ENCODE results near the gene CNGA2. TPM values are rescaled to one million over a fixed set of nuclear protein-coding genes. Genes with fewer than 3 reads are reported as not detected.
A peak's percentile ranks its signal among the peaks of the same experiment; 100 is the strongest.

The CNGA2 gene
- total and polyA plus RNA-seq, 4 donors = not detected

DNA sequence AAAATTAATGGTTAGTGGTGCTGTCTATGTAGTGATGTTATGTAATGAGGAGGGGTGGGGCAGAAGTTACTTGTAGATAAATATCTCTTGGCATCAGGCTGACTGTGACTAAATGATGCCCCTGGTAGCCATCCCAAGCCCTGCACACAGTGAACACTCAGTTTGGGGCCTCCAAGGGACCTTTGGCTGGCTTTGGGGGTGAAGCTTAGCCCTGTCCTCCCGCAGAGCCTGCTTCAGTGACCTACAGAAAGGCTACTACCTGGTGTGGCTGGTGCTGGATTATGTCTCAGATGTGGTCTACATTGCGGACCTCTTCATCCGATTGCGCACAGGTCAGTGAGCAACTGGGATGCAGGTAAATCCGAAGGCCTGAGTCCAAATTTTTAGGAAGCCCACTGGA lies 7.8 kb downstream of the CNGA2 start:
- H3K36me3 ChIP-seq (ENCODE audit: control insufficient read depth, insufficient read depth, low read length) = no peaks in the 10 kb centered on the region
- H3K4me1 ChIP-seq (ENCODE audit: control insufficient read depth, insufficient read depth, low read length) = no peaks in the 10 kb centered on the region
- WGBS (ENCODE audit: insufficient coverage) = 90% methylated on average over 4 of the region's 5 CpGs

DNA sequence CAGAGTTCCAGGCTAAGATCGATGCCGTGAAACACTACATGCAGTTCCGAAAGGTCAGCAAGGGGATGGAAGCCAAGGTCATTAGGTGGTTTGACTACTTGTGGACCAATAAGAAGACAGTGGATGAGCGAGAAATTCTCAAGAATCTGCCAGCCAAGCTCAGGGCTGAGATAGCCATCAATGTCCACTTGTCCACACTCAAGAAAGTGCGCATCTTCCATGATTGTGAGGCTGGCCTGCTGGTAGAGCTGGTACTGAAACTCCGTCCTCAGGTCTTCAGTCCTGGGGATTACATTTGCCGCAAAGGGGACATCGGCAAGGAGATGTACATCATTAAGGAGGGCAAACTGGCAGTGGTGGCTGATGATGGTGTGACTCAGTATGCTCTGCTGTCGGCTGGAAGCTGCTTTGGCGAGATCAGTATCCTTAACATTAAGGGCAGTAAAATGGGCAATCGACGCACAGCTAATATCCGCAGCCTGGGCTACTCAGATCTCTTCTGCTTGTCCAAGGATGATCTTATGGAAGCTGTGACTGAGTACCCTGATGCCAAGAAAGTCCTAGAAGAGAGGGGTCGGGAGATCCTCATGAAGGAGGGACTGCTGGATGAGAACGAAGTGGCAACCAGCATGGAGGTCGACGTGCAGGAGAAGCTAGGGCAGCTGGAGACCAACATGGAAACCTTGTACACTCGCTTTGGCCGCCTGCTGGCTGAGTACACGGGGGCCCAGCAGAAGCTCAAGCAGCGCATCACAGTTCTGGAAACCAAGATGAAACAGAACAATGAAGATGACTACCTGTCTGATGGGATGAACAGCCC lies 9.3 kb downstream of the CNGA2 start:
- no peaks in the 10 kb centered on the region for H3K4me1 ChIP-seq (ENCODE audit: control insufficient read depth, insufficient read depth, low read length)
- H3K9me3 ChIP-seq (ENCODE audit: control insufficient read depth, insufficient read depth, low read length) = peaks cover 1% of the 10 kb centered on the region
- no peaks in the 10 kb centered on the region for H3K27me3 ChIP-seq (ENCODE audit: control insufficient read depth, insufficient read depth, low read length)
- no peak overlapping the region for H3K27ac ChIP-seq (ENCODE audit: low read depth, low read length)
- H3K4me3 ChIP-seq (ENCODE audit: low read depth, low read length) = no peak overlapping the region
- no peak for DNase-seq (ENCODE audit: low read depth in 4 of 6, low spot score in 6 of 6)
- no peaks in the 10 kb centered on the region for H3K36me3 ChIP-seq (ENCODE audit: control insufficient read depth, insufficient read depth, low read length)
- 86% methylated on average over 21 of the region's 21 CpGs for WGBS (ENCODE audit: insufficient coverage)

More for the DNA sequence above, 7.8 kb downstream of the CNGA2 start:
- H3K27me3 ChIP-seq (ENCODE audit: control insufficient read depth, insufficient read depth, low read length) = no peaks in the 10 kb centered on the region
- H3K4me3 ChIP-seq (ENCODE audit: low read depth, low read length) = no peak overlapping the region
- no peak for DNase-seq (ENCODE audit: low read depth in 4 of 6, low spot score in 6 of 6)
- H3K27ac ChIP-seq (ENCODE audit: low read depth, low read length) = no peak overlapping the region
- peaks cover 1% of the 10 kb centered on the region for H3K9me3 ChIP-seq (ENCODE audit: control insufficient read depth, insufficient read depth, low read length)

DNA sequence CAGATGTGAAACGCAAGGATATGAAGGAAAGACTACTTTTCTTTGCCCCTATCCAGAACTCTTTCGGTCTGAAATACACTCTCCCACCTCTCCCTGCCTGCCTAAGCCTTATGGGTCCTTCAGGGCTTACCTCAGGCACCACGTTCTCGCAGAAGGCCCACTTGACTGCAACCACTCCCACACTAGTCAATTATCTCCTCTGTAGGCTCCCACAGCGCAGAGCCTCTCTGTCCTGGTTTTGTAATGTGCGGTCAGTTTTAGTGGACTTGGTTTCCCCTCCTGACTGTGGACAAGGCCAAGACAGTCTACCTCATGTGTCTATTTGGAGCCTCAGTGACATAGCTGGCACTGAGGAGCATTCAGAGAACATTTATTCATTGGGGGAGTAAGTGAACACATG lies 11.1 kb downstream of the CNGA2 start:
- Histone ChIP-seq H3K36me3 (ENCODE audit: control insufficient read depth, insufficient read depth, low read length) (no peaks in the 10 kb centered on the region), H3K27me3 (ENCODE audit: control insufficient read depth, insufficient read depth, low read length) (no peaks in the 10 kb centered on the region), H3K4me3 (ENCODE audit: low read depth, low read length) (no peak overlapping the region), H3K9me3 (ENCODE audit: control insufficient read depth, insufficient read depth, low read length) (peaks cover 1% of the 10 kb centered on the region), H3K4me1 (ENCODE audit: control insufficient read depth, insufficient read depth, low read length) (peaks cover 9% of the 10 kb centered on the region), H3K27ac (ENCODE audit: low read depth, low read length) (no peak overlapping the region)
- no peak for DNase-seq (ENCODE audit: low read depth in 4 of 6, low spot score in 6 of 6)
- 63% methylated on average over 3 of the region's 6 CpGs for WGBS (ENCODE audit: insufficient coverage)

DNA sequence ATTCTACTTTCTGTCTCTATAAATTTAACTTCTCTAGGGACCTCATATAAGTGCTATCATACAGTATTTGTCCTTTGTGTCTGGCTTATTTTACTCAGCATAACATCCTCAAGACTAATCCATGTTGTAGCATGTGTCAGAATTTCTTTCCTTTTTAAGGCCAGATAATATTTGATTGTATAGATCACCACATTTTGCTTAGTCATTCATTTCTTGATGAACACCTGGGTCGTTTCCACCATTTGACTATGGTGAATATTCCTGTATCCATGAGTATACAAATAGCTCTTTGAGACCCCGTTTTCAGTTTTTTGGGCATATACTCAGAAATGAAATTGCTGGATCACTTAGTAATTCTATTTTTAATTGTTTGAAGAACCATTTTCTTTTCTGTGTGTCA lies 12.0 kb downstream of the CNGA2 start:
- Histone ChIP-seq H3K4me1 (ENCODE audit: control insufficient read depth, insufficient read depth, low read length) (peaks cover 9% of the 10 kb centered on the region), H3K27me3 (ENCODE audit: control insufficient read depth, insufficient read depth, low read length) (no peaks in the 10 kb centered on the region), H3K27ac (ENCODE audit: low read depth, low read length) (no peak overlapping the region), H3K36me3 (ENCODE audit: control insufficient read depth, insufficient read depth, low read length) (no peaks in the 10 kb centered on the region), H3K4me3 (ENCODE audit: low read depth, low read length) (no peak overlapping the region), H3K9me3 (ENCODE audit: control insufficient read depth, insufficient read depth, low read length) (peaks cover 1% of the 10 kb centered on the region)
- no CpG with 5 or more reads among the region's 2 CpGs for WGBS (ENCODE audit: insufficient coverage)
- DNase-seq (ENCODE audit: low read depth in 4 of 6, low spot score in 6 of 6) = no peak

DNA sequence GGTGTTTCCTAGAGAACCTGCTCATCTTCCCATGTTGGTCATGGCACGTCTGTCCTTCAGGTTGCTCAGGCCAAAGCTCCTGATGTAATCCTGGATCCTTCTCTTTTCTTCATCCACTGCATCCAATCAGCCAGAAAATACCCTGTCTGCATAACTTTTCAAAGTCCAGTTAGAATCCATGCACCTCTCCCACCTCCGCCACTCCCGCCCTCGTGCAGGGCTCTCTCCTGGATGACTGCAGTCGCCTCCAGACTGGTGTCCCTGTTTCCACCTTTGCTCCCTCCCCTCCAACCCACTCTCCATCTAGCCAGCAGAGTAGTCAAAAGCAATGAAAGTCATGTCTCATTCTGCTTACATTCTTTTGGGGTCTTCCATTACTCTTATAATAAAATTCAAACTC lies 16.0 kb downstream of the CNGA2 start:
- Histone ChIP-seq H3K4me1 (ENCODE audit: control insufficient read depth, insufficient read depth, low read length) (peaks cover 24% of the 10 kb centered on the region), H3K4me3 (ENCODE audit: low read depth, low read length) (no peak overlapping the region), H3K9me3 (ENCODE audit: control insufficient read depth, insufficient read depth, low read length) (no peaks in the 10 kb centered on the region), H3K27ac (ENCODE audit: low read depth, low read length) (no peak overlapping the region), H3K36me3 (ENCODE audit: control insufficient read depth, insufficient read depth, low read length) (no peaks in the 10 kb centered on the region), H3K27me3 (ENCODE audit: control insufficient read depth, insufficient read depth, low read length) (peaks cover 2% of the 10 kb centered on the region)
- DNase-seq (ENCODE audit: low read depth in 4 of 6, low spot score in 6 of 6) = no peak
- WGBS (ENCODE audit: insufficient coverage) = 91% methylated on average over 5 of the region's 5 CpGs

DNA sequence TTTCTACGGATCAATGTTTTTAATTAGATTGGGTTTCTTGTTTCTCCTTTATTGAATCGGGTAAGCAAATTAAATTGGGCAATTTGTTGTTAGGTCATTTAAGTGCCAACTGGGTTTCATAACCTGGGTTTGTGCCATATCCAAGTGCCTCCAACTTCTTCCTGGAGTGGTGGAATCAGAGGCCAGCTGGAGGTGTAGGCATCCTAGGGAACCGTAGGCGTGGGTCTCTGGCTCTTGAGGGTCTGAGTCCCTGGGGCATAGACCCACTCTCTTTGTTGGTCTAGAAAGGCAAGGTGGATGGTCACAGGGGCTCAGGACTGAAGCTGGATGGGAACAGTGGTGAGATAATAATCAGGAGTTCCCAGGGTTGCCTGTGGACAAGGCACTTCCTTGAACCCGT lies 18.3 kb downstream of the CNGA2 start:
- Histone ChIP-seq H3K4me3 (ENCODE audit: low read depth, low read length) (no peak overlapping the region), H3K4me1 (ENCODE audit: control insufficient read depth, insufficient read depth, low read length) (peaks cover 24% of the 10 kb centered on the region), H3K9me3 (ENCODE audit: control insufficient read depth, insufficient read depth, low read length) (no peaks in the 10 kb centered on the region), H3K27me3 (ENCODE audit: control insufficient read depth, insufficient read depth, low read length) (peaks cover 2% of the 10 kb centered on the region), H3K36me3 (ENCODE audit: control insufficient read depth, insufficient read depth, low read length) (no peaks in the 10 kb centered on the region), H3K27ac (ENCODE audit: low read depth, low read length) (no peak overlapping the region)
- WGBS (ENCODE audit: insufficient coverage) = 75% methylated on average over 4 of the region's 5 CpGs
- DNase-seq (ENCODE audit: low read depth in 4 of 6, low spot score in 6 of 6) = no peak

DNA sequence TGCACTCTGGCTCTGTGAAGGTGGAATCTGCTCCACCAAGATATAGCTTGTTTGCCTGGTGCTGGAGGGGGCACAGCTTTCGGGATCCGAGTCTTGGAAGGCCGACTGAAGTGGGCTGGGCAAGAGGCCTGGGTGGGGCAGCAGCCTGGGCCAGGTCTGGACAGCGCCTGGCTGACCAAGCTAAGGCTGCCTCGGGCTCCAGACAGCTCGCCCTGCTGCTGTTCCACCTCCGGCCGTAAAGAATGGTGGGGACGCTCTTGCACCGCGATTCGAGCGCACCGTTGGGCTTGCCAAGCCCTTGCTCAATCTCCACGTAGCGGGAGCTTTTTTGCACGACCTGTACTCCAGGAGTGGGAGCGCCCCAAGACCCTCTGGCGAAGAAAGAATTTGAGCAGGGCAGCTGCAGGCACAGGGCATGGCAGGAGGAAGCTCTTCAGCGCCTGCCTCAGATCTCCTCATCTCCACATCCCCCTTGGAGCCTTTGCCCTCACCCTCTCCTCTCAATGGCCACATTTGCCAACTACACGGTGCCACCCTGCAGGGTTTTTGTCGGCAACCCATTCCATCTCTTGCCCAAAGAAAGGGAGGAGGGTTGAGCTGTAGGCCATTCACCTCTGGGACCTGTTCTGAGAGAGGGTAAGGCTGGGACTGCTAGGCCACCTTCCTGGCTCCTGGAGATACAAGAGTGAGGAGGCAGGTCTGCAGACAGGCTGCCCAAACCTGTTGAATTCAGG lies 18.9 kb downstream of the CNGA2 start:
- 16% methylated on average over 22 of the region's 22 CpGs for WGBS (ENCODE audit: insufficient coverage)
- DNase-seq (ENCODE audit: low read depth in 4 of 6, low spot score in 6 of 6) = peak in 3 of 6 donors; percentile 38 to 83 (median 76)
- Histone ChIP-seq H3K27ac (ENCODE audit: low read depth, low read length) (no peak overlapping the region), H3K9me3 (ENCODE audit: control insufficient read depth, insufficient read depth, low read length) (no peaks in the 10 kb centered on the region), H3K4me3 (ENCODE audit: low read depth, low read length) (no peak overlapping the region), H3K27me3 (ENCODE audit: control insufficient read depth, insufficient read depth, low read length) (peaks cover 2% of the 10 kb centered on the region), H3K4me1 (ENCODE audit: control insufficient read depth, insufficient read depth, low read length) (peaks cover 24% of the 10 kb centered on the region), H3K36me3 (ENCODE audit: control insufficient read depth, insufficient read depth, low read length) (no peaks in the 10 kb centered on the region)

DNA sequence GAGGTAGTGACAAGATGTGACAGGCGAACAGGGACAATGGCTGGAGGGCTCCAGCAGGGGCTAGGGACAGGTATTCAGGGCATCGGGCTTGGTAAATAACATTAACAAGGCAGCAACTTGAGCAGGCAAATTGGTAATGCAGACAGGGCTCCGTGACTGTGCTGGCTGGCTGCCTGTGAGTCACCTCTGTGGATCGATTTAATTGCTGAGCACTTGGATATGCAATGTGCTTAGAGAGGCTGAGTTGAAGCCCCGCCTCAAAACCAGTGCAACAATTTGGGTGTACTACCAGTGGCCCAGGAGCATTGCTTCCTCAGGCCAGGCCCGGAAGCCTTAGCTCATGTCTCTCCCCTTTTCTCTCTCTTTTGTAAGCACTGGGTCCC lies 19.5 kb downstream of the CNGA2 start:
- Histone ChIP-seq H3K36me3 (ENCODE audit: control insufficient read depth, insufficient read depth, low read length) (no peaks in the 10 kb centered on the region), H3K4me1 (ENCODE audit: control insufficient read depth, insufficient read depth, low read length) (peaks cover 24% of the 10 kb centered on the region), H3K4me3 (ENCODE audit: low read depth, low read length) (no peak overlapping the region), H3K9me3 (ENCODE audit: control insufficient read depth, insufficient read depth, low read length) (no peaks in the 10 kb centered on the region), H3K27ac (ENCODE audit: low read depth, low read length) (no peak overlapping the region), H3K27me3 (ENCODE audit: control insufficient read depth, insufficient read depth, low read length) (peaks cover 2% of the 10 kb centered on the region)
- DNase-seq (ENCODE audit: low read depth in 4 of 6, low spot score in 6 of 6) = peak in 2 of 6 donors; percentile 8 to 31
- 67% methylated on average over 6 of the region's 6 CpGs for WGBS (ENCODE audit: insufficient coverage)

DNA sequence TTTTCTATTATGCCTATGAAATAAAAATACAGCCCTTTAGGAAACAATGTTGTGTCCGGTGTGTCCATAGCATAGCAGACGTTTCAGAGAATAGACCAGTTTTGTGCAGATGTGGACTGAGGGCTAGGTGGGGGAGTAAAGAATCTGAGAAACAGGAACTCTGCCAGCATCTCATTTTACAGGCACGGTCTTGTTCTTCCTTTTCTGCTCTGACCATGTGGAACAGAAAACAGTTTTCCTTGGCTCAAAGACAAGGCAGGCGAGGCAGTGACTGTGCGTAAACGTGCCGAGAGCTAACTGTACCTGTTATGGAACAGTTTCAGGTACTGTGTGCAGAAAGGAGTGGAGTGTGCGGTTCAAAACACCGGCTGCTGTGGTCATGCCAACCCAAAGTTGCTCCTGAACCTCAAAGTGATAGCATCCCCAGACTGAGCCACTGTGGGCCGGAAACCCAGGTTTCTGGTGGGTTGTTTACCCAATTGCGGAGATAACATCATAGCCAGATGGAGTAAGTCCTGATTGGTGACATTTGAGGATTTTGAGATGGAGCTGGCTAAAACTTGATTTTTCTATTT lies 20.2 kb downstream of the CNGA2 start:
- no peak overlapping the region for H3K4me3 ChIP-seq (ENCODE audit: low read depth, low read length)
- WGBS (ENCODE audit: insufficient coverage) = 67% methylated on average over 10 of the region's 11 CpGs
- H3K4me1 ChIP-seq (ENCODE audit: control insufficient read depth, insufficient read depth, low read length) = peaks cover 17% of the 10 kb centered on the region
- peaks cover 2% of the 10 kb centered on the region for H3K27me3 ChIP-seq (ENCODE audit: control insufficient read depth, insufficient read depth, low read length)
- DNase-seq (ENCODE audit: low read depth in 4 of 6, low spot score in 6 of 6) = peak in 1 of 6 donors; percentile 37
- H3K27ac ChIP-seq (ENCODE audit: low read depth, low read length) = no peak overlapping the region
- no peaks in the 10 kb centered on the region for H3K36me3 ChIP-seq (ENCODE audit: control insufficient read depth, insufficient read depth, low read length)
- no peaks in the 10 kb centered on the region for H3K9me3 ChIP-seq (ENCODE audit: control insufficient read depth, insufficient read depth, low read length)

Measured in spinal cord (tissue), 10 donors.